ENCODE data around the gene RTN4RL1.

- TF ChIP-seq POLR2A (IDR thresholded peaks at IDR 0.05) (no peak), CTCF (IDR thresholded peaks at IDR 0.05) (no peak)
These were observed 3.1 kb upstream of the RTN4RL1 start for GRCh38 chr17:2028234-2028614.

Measured in right lobe of liver (tissue), 4 donors.